Activated CD4-positive, alpha-beta T cell treated with anti-CD3 and anti-CD28 coated beads, Interleukin-2, amount 50 U/mL, for 16 hours (primary cell): ENCODE measurements around the gene WDR48.
"Not testable (repeated sequence)": the region's sequence is repeated elsewhere in the genome, so short reads cannot be mapped to it uniquely, and the experiment has no call there.

Experiments
- DNase-seq: peaks from one replicate; pipeline ENCODE4 v3.0.0-alpha.2; 2020

WDR48 gene

GRCh38 chr3:39051649-39052561, at the start of gene WDR48, which contains the start of gene SCN11A:
Gene WDR48, plus strand, starts transcription at chr3:39052016. Its CDS starts 10 bp downstream, at chr3:39052026.
Gene SCN11A, minus strand, starts transcription at chr3:39051944. Its CDS starts 101,582 bp downstream, at chr3:38950362.
- peak; percentile 95 for DNase-seq

- DNase-seq, result no peak
These were observed 46.5 kb upstream of the WDR48 start for GRCh38 chr3:39005295-39005694.

- no peak for DNase-seq
These were observed 40.6 kb upstream of the WDR48 start for GRCh38 chr3:39011191-39011736.

- DNase-seq, result no peak
These were observed 38.5 kb upstream of the WDR48 start for GRCh38 chr3:39013289-39013688.

GRCh38 chr3:39013921-39014509, 37.8 kb upstream of the WDR48 start:
- no peak for DNase-seq

GRCh38 chr3:39015418-39015817, 36.4 kb upstream of the WDR48 start:
- DNase-seq, result no peak

GRCh38 chr3:39019299-39019698, 32.5 kb upstream of the WDR48 start:
- DNase-seq, result no peak

GRCh38 chr3:39021029-39021428, 30.8 kb upstream of the WDR48 start:
- DNase-seq, result no peak

GRCh38 chr3:39021465-39022285, 30.1 kb upstream of the WDR48 start:
- DNase-seq, result no peak

GRCh38 chr3:39022286-39022630, 29.6 kb upstream of the WDR48 start:
- no peak for DNase-seq

- DNase-seq, result no peak
These were observed 27.3 kb upstream of the WDR48 start for GRCh38 chr3:39024497-39024896.

GRCh38 chr3:39025222-39025970, 26.4 kb upstream of the WDR48 start:
- DNase-seq, result no peak

- no peak for DNase-seq
These were observed 23.3 kb upstream of the WDR48 start for GRCh38 chr3:39028546-39028945.

GRCh38 chr3:39029556-39029955, 22.3 kb upstream of the WDR48 start:
- no peak for DNase-seq

GRCh38 chr3:39038165-39038564, 13.7 kb upstream of the WDR48 start:
- no peak for DNase-seq

GRCh38 chr3:39050029-39050428, 1.8 kb upstream of the WDR48 start:
- DNase-seq, result no peak

GRCh38 chr3:39052583-39052982, 767 bp downstream of the WDR48 start:
- DNase-seq, result no peak

- DNase-seq, result no peak
These were observed 1.9 kb downstream of the WDR48 start for GRCh38 chr3:39053696-39054095.

- no peak for DNase-seq
These were observed 4.3 kb downstream of the WDR48 start for GRCh38 chr3:39056151-39056550.

GRCh38 chr3:39061228-39061627, 9.4 kb downstream of the WDR48 start:
- DNase-seq, result not testable (repeated sequence)

GRCh38 chr3:39062180-39062579, 10.4 kb downstream of the WDR48 start:
- DNase-seq, result no peak

- DNase-seq, result peak; percentile 48
These were observed 11.3 kb downstream of the WDR48 start for GRCh38 chr3:39063143-39063542.
